A673 (cell line): ENCODE results near the gene PIGA.

Experiments
- EZH2 ChIP-seq: fragments of 200-600 bp; sonication (generic); IDR thresholded peaks from 2 replicates; pipeline ENCODE4 v1.6.1; 2017; ENCODE audit warnings: borderline replicate concordance, low read depth, mild to moderate bottlenecking, mixed read lengths, antibody characterized with exemption, low read length; ENCODE audit not compliant: poor library complexity, severe bottlenecking
- TF ChIP-seq, protein P1 (sequence below): fragments of 300-800, 200-600 bp; sonication (generic); conservative IDR thresholded peaks from 2 replicates; pipeline ENCODE4 v1.5.1; 2017; ENCODE audit warnings: low read depth, mild to moderate bottlenecking, antibody characterized with exemption, low read length, moderate library complexity, mixed read lengths

DNA sequence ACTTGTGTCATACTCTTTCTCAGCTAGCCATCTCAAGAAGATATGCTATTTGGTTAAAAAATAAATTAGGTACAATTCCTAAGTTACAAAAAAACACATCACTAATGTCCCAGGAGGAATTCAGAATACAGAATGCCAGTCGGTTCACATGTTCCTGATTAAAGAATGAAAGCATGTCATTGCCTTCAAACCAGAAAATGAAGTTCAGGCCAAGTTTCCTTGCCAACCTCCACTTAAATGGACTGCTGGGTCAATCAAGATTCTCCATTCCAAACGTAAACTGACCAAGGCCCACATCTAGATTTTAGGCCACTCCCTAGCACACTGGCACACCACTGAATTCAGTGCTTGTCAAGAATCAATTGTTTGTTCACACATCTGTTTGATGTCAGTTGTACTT lies 6.5 kb downstream of the PIGA start:
- TF ChIP-seq, protein P1, sequence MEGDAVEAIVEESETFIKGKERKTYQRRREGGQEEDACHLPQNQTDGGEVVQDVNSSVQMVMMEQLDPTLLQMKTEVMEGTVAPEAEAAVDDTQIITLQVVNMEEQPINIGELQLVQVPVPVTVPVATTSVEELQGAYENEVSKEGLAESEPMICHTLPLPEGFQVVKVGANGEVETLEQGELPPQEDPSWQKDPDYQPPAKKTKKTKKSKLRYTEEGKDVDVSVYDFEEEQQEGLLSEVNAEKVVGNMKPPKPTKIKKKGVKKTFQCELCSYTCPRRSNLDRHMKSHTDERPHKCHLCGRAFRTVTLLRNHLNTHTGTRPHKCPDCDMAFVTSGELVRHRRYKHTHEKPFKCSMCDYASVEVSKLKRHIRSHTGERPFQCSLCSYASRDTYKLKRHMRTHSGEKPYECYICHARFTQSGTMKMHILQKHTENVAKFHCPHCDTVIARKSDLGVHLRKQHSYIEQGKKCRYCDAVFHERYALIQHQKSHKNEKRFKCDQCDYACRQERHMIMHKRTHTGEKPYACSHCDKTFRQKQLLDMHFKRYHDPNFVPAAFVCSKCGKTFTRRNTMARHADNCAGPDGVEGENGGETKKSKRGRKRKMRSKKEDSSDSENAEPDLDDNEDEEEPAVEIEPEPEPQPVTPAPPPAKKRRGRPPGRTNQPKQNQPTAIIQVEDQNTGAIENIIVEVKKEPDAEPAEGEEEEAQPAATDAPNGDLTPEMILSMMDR: no peak
- no peak for TF ChIP-seq EZH2
